ENCODE results near the gene EPS15.

GRCh38 chr1:51321924-51322280, 197.2 kb downstream of the EPS15 start:
- TF ChIP-seq PATZ1 (CRISPR knock-in tag; IDR thresholded peaks at IDR 0.05; ENCODE audit: borderline replicate concordance): no peak
- no peak for TF ChIP-seq ZNF8 (CRISPR knock-in tag; IDR thresholded peaks at IDR 0.05)
- TF ChIP-seq ISL1 (CRISPR knock-in tag; IDR thresholded peaks at IDR 0.05): no peak
- no peak for TF ChIP-seq ZFP3 (CRISPR knock-in tag; IDR thresholded peaks at IDR 0.05)
- TF ChIP-seq RARB (CRISPR knock-in tag; IDR thresholded peaks at IDR 0.05): no peak
- TF ChIP-seq ZNF565 (CRISPR knock-in tag; conservative IDR thresholded peaks at IDR 0.05; ENCODE audit: low read depth): no peak
- TF ChIP-seq PPARA (CRISPR knock-in tag; IDR thresholded peaks at IDR 0.05; ENCODE audit: borderline replicate concordance): no peak
- TF ChIP-seq ARNTL (CRISPR knock-in tag; IDR thresholded peaks at IDR 0.05; ENCODE audit: borderline replicate concordance, low read depth): no peak
- no peak for TF ChIP-seq ZNF70 (CRISPR knock-in tag; IDR thresholded peaks at IDR 0.05)
- TF ChIP-seq POU6F1 (CRISPR knock-in tag; IDR thresholded peaks at IDR 0.05; ENCODE audit: borderline replicate concordance, low read depth): no peak
- TF ChIP-seq TSHZ2 (CRISPR knock-in tag; IDR thresholded peaks at IDR 0.05): no peak
